A549 (cell line): Measurements from ENCODE around the gene SLC22A16. TPM values are rescaled to one million over a fixed set of nuclear protein-coding genes. Genes with fewer than 3 reads are reported as not detected.

Experiments used
- ATAC-seq, 2 experiments: fragments of 200-7000 bp in 1 of 2; fragments of >200 bp in 1 of 2; cut with Nextera tagmentation in 1 of 2; cut with Tn5 transposase in 1 of 2; 3 replicates each; pipeline versions ENCODE4 v1.8.0 to v1.9.1; 2018 to 2020; ENCODE audit warnings: mild to moderate bottlenecking in 1 of 2, moderate library complexity in 1 of 2
- CTCF ChIA-PET: fragments of 300-600 bp; sonication (Branson Sonifier 250); formaldehyde crosslinking; extraction: SDS; loops from one replicate; lab custom pipeline; 2021; ENCODE audit warnings: antibody characterized with exemption, inconsistent platforms; lab: Yijun Ruan, JAX
- POLR2A ChIA-PET: fragments of 350-600 bp; formaldehyde crosslinking; extraction: SDS; loops from one replicate; lab custom pipeline; 2021; ENCODE audit warnings: antibody characterized with exemption, inconsistent platforms; lab: Yijun Ruan, JAX
- DNase-seq, 2 experiments: peaks; one replicate each; pipeline versions ENCODE4 v3.0.0 to v3.0.0-alpha.2; 2011 to 2016; ENCODE audit warnings: low read depth in 1 of 2, low spot score in 1 of 2
- FAIRE-seq: peaks from 2 replicates; lab custom pipeline; 2011; peaks lifted over from hg19 to GRCh38; lab: Jason Lieb, UNC
- H3K27ac ChIP-seq, 2 experiments: fragments of >200 bp; sonication (Bioruptor Twin); formaldehyde crosslinking; 3 replicates each; pipeline ENCODE4 v1.5.1; 2016 to 2017
- H3K4me1 ChIP-seq: fragments of >200 bp; sonication (Bioruptor Twin); formaldehyde crosslinking; 3 replicates; pipeline ENCODE4 v1.6.1; 2016
- H3K4me2 ChIP-seq: fragments of >200 bp; sonication (Bioruptor Twin); formaldehyde crosslinking; 3 replicates; pipeline ENCODE4 v1.6.1; 2016
- H3K4me3 ChIP-seq: fragments of >200 bp; sonication (Bioruptor Twin); formaldehyde crosslinking; 3 replicates; pipeline ENCODE4 v1.5.1; 2016
- H3K9me3 ChIP-seq: fragments of >200 bp; sonication (Bioruptor Twin); formaldehyde crosslinking; 3 replicates; pipeline ENCODE4 v1.6.1; 2016
- BCL3 ChIP-seq: fragments of >200 bp; sonication (Bioruptor Twin); formaldehyde crosslinking; IDR thresholded peaks from 3 replicates; pipeline ENCODE4 v1.6.1; 2016
- CBX2 ChIP-seq: fragments of 200-600 bp; sonication (generic); IDR thresholded peaks from 2 replicates; pipeline ENCODE4 v1.6.1; 2016; ENCODE audit warnings: low read depth, mild to moderate bottlenecking, borderline replicate concordance
- CBX8 ChIP-seq: fragments of 200-600 bp; sonication (generic); IDR thresholded peaks from 2 replicates; pipeline ENCODE4 v1.6.1; 2016
- CEBPB ChIP-seq, 2 experiments: fragments of >200 bp in 1 of 2; sonication (Bioruptor Twin) in 1 of 2; formaldehyde crosslinking in 1 of 2; IDR thresholded peaks; 2 replicates each; pipeline ENCODE4 v1.6.1; 2012 to 2016
- CHD4 ChIP-seq: fragments of 200-600 bp; sonication (generic); IDR thresholded peaks from 2 replicates; pipeline ENCODE4 v1.6.1; 2016; ENCODE audit warnings: antibody characterized with exemption, mild to moderate bottlenecking, borderline replicate concordance
- EHMT2 ChIP-seq: fragments of 200-600 bp; sonication (generic); IDR thresholded peaks from 2 replicates; pipeline ENCODE4 v1.6.1; 2016; ENCODE audit warnings: antibody characterized with exemption, low read depth, mild to moderate bottlenecking, moderate library complexity
- HES2 ChIP-seq: fragments of >200 bp; sonication (Bioruptor Twin); formaldehyde crosslinking; IDR thresholded peaks from 2 replicates; pipeline ENCODE4 v1.6.1; 2016
- HEYL ChIP-seq: fragments of 250-450 bp; sonication (Bioruptor Pico); IDR thresholded peaks from 2 replicates; pipeline ENCODE4 v1.8.0; 2021; ENCODE audit warnings: mild to moderate bottlenecking, moderate library complexity
- HMGXB4 ChIP-seq: fragments of 250-450 bp; sonication (Bioruptor Pico); IDR thresholded peaks from 2 replicates; pipeline ENCODE4 v1.5.0; 2021; ENCODE audit warnings: mild to moderate bottlenecking, moderate library complexity, borderline replicate concordance
- HOXB5 ChIP-seq: fragments of 250-450 bp; sonication (Bioruptor Pico); IDR thresholded peaks from 2 replicates; pipeline ENCODE4 v1.5.0; 2020; ENCODE audit warnings: mild to moderate bottlenecking, moderate library complexity
- JUN ChIP-seq, 2 experiments: fragments of >200 bp; sonication (Bioruptor Twin); formaldehyde crosslinking; IDR thresholded peaks; 2 replicates in 1 of 2; 3 replicates in 1 of 2; pipeline ENCODE4 v1.6.1; 2016 to 2017
- MAFK ChIP-seq: fragments of 450-650 bp; IDR thresholded peaks from 2 replicates; pipeline ENCODE4 v1.6.1; 2014; ENCODE audit not compliant: partially characterized antibody
- MAX ChIP-seq: IDR thresholded peaks from 2 replicates; pipeline ENCODE4 v1.6.1; 2012
- MAZ ChIP-seq: fragments of 150-350 bp; IDR thresholded peaks from 2 replicates; pipeline ENCODE4 v1.6.1; 2014; ENCODE audit warnings: antibody characterized with exemption, low read depth, low read length, borderline replicate concordance
- NFE2L2 ChIP-seq: fragments of 150-350 bp; conservative IDR thresholded peaks from 2 replicates; pipeline ENCODE4 v1.6.1; 2014; ENCODE audit warnings: low read length
- NPAS2 ChIP-seq: fragments of 250-450 bp; sonication (Bioruptor Pico); IDR thresholded peaks from 2 replicates; pipeline ENCODE4 v1.8.0; 2022; ENCODE audit warnings: mild to moderate bottlenecking, moderate library complexity, borderline replicate concordance
- PBX3 ChIP-seq: IDR thresholded peaks from 2 replicates; pipeline ENCODE4 v1.6.1; 2012
- POLR2A ChIP-seq: IDR thresholded peaks from 2 replicates; pipeline ENCODE4 v1.6.1; 2012; ENCODE audit warnings: mild to moderate bottlenecking, low read length
- POLR2AphosphoS2 ChIP-seq: conservative IDR thresholded peaks from 2 replicates; pipeline ENCODE4 v1.6.1; 2012; ENCODE audit warnings: low read length, improper control_type of control experiment, inconsistent platforms
- RCOR1 ChIP-seq: fragments of 150-350 bp; IDR thresholded peaks from 2 replicates; pipeline ENCODE4 v1.6.1; 2014; ENCODE audit warnings: antibody characterized with exemption, low read length, low read depth
- RNF2 ChIP-seq: fragments of 200-600 bp; sonication (generic); IDR thresholded peaks from 2 replicates; pipeline ENCODE4 v1.6.1; 2016; ENCODE audit warnings: low read depth, mild to moderate bottlenecking, antibody characterized with exemption, moderate library complexity, borderline replicate concordance
- SMC3 ChIP-seq: fragments of >200 bp; sonication (Bioruptor Twin); formaldehyde crosslinking; IDR thresholded peaks from 3 replicates; pipeline ENCODE4 v1.6.1; 2018; ENCODE audit warnings: inconsistent platforms
- TFCP2L1 ChIP-seq: fragments of 250-450 bp; sonication (Bioruptor Pico); IDR thresholded peaks from 2 replicates; pipeline ENCODE4 v1.5.0; 2021; ENCODE audit warnings: mild to moderate bottlenecking
- TP53 ChIP-seq: fragments of 250-450 bp; sonication (Bioruptor Pico); IDR thresholded peaks from 2 replicates; pipeline ENCODE4 v1.5.0; 2021; ENCODE audit warnings: mild to moderate bottlenecking, moderate library complexity
- USF2 ChIP-seq: fragments of 450-650 bp; IDR thresholded peaks from 2 replicates; pipeline ENCODE4 v1.6.1; 2014; ENCODE audit warnings: antibody characterized with exemption
- ZC3H11A ChIP-seq: fragments of 450-650 bp; IDR thresholded peaks from 2 replicates; pipeline ENCODE4 v1.6.1; 2014; ENCODE audit warnings: antibody characterized with exemption, mild to moderate bottlenecking
- WGBS: methylation state at CpG from one replicate; pipeline ENCODE4 v1.1.6; 2017; ENCODE audit errors: missing lambda C conversion rate; 5-methylcytosine and 5-hydroxymethylcytosine counted together
- polyA plus RNA-seq, 4 experiments: library from polyadenylated mRNA; depleted of rRNA in 3 of 4; stranded (reverse); fragments of >200 nt; fragmentation: RNase III in 1 of 4; extraction: RNeasy Plus Mini Kit Qiagen cat#74134 plus additional on column Dnase treatment in 1 of 4; gene quantifications; 2 replicates in 3 of 4; 3 replicates in 1 of 4; pipeline ENCODE4 v1.2.3, GENCODE V29; 2011 to 2017

Gene SLC22A16
- polyA plus RNA-seq, 2 of the 4 experiments (the other 2 are of a cell fraction): not detected

GRCh38 chr6:110524305-110524704 lies 47.9 kb upstream of the SLC22A16 start:
- Histone ChIP-seq H3K9me3 (no peaks in the 10 kb centered on the region), H3K4me2 (no peak overlapping the region), H3K4me3 (no peak overlapping the region), H3K27ac (no peak overlapping the region)
- DNase-seq: no peak
- POLR2A ChIA-PET: no interaction called here
- no peak for FAIRE-seq
- no peak for TF ChIP-seq EHMT2
- TF ChIP-seq BCL3: no peak
- TF ChIP-seq JUN (IDR thresholded peaks at IDR 0.05): no peak
- no peak for TF ChIP-seq MAFK
- TF ChIP-seq POLR2AphosphoS2: no peak
- TF ChIP-seq SMC3: no peak
- TF ChIP-seq NFE2L2: no peak
- TF ChIP-seq HES2: no peak
- no peak for TF ChIP-seq USF2
- TF ChIP-seq TP53 (CRISPR knock-in tag): no peak
- TF ChIP-seq, all 56 proteins: peak for 0
- ATAC-seq: no peak
- CTCF ChIA-PET: interaction anchor here (0.9 kb wide), 1 partner anchor 475 kb away, joined by 3 read pairs; no protein-coding TSS in a partner anchor
- H3K4me1 ChIP-seq: peaks cover 14% of the 10 kb centered on the region
- WGBS: 54% methylated on average over 2 of the region's 2 CpGs

- Histone ChIP-seq H3K4me3 (no peak overlapping the region), H3K4me2 (no peak overlapping the region), H3K27ac (no peak overlapping the region), H3K9me3 (no peaks in the 10 kb centered on the region), H3K4me1 (peaks cover 9% of the 10 kb centered on the region)
- POLR2A ChIA-PET: no interaction called here
- TF ChIP-seq RCOR1 (no peak), CBX8 (no peak), MAZ (no peak), TFCP2L1 (CRISPR knock-in tag) (no peak)
- ATAC-seq (no peak), FAIRE-seq (no peak), DNase-seq (no peak)
- CTCF ChIA-PET: no interaction called here
- WGBS: 49% methylated on average over 4 of the region's 4 CpGs
These were observed 47.1 kb upstream of the SLC22A16 start for GRCh38 chr6:110523451-110524021.

- CTCF ChIA-PET: no interaction called here
- no peak for DNase-seq
- Histone ChIP-seq H3K27ac (no peak overlapping the region), H3K4me1 (peaks cover 7% of the 10 kb centered on the region), H3K9me3 (no peaks in the 10 kb centered on the region), H3K4me2 (no peak overlapping the region), H3K4me3 (no peak overlapping the region)
- 58% methylated on average over 3 of the region's 3 CpGs for WGBS
- TF ChIP-seq CEBPB (IDR thresholded peaks at IDR 0.05) (no peak), CBX2 (no peak)
- no peak for FAIRE-seq
- POLR2A ChIA-PET: no interaction called here
- no peak for ATAC-seq
These were observed 46.0 kb upstream of the SLC22A16 start for GRCh38 chr6:110522427-110522826.

GRCh38 chr6:110520992-110521543 lies 44.7 kb upstream of the SLC22A16 start:
- H3K9me3 ChIP-seq: no peaks in the 10 kb centered on the region
- WGBS: 81% methylated on average over 17 of the region's 17 CpGs
- ATAC-seq (no peak), FAIRE-seq (no peak), DNase-seq (no peak)
- no peak overlapping the region for H3K4me3 ChIP-seq
- H3K4me2 ChIP-seq: no peak overlapping the region
- ChIA-PET CTCF (interaction anchor here (1.2 kb wide), 2 partner anchors 427 to 490 kb away, joined by 3 to 5 read pairs; no protein-coding TSS in a partner anchor), POLR2A (no interaction called here)
- H3K27ac ChIP-seq: no peak overlapping the region
- H3K4me1 ChIP-seq: peaks cover 16% of the 10 kb centered on the region
- TF ChIP-seq PBX3 (no peak), NFE2L2 (no peak), HMGXB4 (CRISPR knock-in tag) (no peak), JUN (IDR thresholded peaks at IDR 0.05) (no peak), POLR2A (no peak), CHD4 (no peak), ZC3H11A (no peak), HOXB5 (CRISPR knock-in tag) (no peak), MAX (no peak), NPAS2 (CRISPR knock-in tag) (no peak), CBX2 (no peak), HEYL (CRISPR knock-in tag) (no peak), RNF2 (no peak)
